Fibroblast of the aortic adventitia (primary cell): ENCODE data around the gene IL2RA. TPM values are rescaled to one million over a fixed set of nuclear protein-coding genes. Genes with fewer than 3 reads are reported as not detected.
"Not testable (repeated sequence)": the region's sequence is repeated elsewhere in the genome, so short reads cannot be mapped to it uniquely, and the experiment has no call there.

Experiments
- DNase-seq: peaks from one replicate; pipeline ENCODE4 v3.0.0-alpha.2; 2010; ENCODE audit warnings: low read depth
- H3K4me3 ChIP-seq: 2 replicates; pipeline ENCODE4 v1.5.1; 2011; ENCODE audit warnings: low read depth, mild to moderate bottlenecking, control low read depth, low read length, moderate library complexity
- total RNA-seq: library from RNA; depleted of rRNA; stranded (reverse); fragments of >200 nt; gene quantifications from 2 replicates; pipeline ENCODE4 v1.2.3, GENCODE V29; 2012; ENCODE audit warnings: low replicate concordance
- TF ChIP-seq, protein P1 (sequence below): IDR thresholded peaks from 2 replicates; pipeline ENCODE4 v1.5.1; 2011; ENCODE audit warnings: mild to moderate bottlenecking, low read length, control low read depth, inconsistent platforms; ENCODE audit not compliant: insufficient read depth

Gene IL2RA
- total RNA-seq, 1 donor: not detected

DNA sequence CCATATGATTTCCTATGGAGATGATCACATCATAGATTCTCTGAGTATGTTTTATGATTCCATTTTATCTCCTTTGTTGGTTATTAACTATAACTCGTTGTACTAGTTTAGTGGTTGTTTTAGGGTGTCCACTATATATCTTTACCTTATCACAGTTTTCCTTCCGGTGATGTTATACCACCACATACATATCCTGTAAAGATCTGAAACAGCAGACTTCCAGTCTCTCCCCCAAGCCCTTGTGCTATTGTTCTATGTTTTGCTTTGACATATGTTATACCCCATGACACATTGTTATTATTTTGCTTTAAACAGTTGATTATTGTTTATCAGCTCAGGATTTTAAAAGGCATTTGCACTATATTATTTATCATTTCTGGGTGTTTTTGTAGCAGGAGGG lies 92.1 kb downstream of the IL2RA start:
- H3K4me3 ChIP-seq: no peak overlapping the region
- no peak for DNase-seq
- TF ChIP-seq, protein P1, sequence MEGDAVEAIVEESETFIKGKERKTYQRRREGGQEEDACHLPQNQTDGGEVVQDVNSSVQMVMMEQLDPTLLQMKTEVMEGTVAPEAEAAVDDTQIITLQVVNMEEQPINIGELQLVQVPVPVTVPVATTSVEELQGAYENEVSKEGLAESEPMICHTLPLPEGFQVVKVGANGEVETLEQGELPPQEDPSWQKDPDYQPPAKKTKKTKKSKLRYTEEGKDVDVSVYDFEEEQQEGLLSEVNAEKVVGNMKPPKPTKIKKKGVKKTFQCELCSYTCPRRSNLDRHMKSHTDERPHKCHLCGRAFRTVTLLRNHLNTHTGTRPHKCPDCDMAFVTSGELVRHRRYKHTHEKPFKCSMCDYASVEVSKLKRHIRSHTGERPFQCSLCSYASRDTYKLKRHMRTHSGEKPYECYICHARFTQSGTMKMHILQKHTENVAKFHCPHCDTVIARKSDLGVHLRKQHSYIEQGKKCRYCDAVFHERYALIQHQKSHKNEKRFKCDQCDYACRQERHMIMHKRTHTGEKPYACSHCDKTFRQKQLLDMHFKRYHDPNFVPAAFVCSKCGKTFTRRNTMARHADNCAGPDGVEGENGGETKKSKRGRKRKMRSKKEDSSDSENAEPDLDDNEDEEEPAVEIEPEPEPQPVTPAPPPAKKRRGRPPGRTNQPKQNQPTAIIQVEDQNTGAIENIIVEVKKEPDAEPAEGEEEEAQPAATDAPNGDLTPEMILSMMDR: no peak

DNA sequence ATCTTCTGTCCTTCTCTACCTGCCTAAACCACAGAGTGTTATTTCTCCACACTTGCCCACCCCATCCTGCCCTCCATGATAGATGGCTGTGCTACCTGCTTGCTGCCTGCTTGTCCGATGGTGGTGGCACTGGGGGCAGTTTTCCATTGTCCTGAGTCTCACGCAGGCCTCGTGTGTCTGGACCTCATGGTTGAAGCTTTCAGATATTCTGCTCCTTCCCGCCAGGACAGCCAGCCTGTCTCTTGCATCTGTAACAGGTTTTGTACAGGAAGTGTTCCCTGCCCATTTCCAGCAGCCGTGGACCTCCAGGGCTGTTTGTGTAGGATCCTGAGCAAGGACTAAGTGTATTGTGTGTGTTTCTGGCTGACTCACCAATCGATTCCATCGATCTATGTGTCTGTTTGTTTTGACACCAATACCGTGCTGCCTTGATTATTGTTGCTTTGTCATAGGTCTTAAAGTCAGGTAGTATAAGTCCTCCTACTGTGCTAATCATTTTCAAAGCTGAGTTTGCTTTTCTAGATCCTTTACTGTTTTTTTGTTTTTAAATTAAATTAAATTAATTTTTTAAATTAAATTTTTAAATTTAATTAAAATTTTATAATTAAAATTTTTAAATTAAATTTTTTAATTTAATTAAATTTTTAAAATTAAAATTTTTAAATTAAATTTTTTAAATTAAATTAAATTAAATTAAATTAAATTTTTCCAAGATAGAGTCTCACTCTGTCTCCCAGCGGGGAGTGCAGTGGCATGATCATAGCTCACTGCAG lies 93.3 kb downstream of the IL2RA start:
- TF ChIP-seq, protein P1: no peak
- H3K4me3 ChIP-seq: no peak overlapping the region
- DNase-seq: no peak

DNA sequence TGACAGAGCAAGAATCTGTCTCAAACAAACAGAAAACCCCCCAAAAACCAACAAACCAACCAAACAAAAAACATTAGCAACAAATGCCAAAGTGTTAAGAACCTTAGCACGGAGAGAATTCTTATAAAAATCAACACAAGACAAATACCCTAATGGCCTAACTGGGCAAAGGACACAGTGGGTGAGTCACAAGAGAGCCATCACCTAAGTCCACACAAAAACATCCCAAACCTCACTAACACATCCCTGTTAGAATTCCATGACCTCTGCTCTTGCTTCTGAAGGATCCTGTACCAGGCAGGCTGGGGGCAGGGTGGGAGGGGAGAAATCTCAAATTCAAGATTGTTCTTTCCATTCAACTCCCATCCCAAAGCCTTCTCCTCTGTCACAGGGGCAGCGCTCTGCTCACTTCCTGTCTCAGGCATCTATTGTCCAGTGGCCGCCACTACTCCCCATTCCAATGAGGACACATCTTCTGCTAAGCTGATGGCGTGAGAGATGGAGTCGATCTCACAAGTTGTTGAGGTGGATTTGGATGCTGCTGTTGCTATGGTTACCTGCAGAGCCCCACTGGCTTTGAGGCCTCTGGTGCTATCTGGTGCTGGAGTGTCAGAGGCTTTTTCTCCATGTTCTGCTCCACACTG lies 94.0 kb downstream of the IL2RA start:
- H3K4me3 ChIP-seq: no peak overlapping the region
- TF ChIP-seq, protein P1: no peak
- no peak for DNase-seq

DNA sequence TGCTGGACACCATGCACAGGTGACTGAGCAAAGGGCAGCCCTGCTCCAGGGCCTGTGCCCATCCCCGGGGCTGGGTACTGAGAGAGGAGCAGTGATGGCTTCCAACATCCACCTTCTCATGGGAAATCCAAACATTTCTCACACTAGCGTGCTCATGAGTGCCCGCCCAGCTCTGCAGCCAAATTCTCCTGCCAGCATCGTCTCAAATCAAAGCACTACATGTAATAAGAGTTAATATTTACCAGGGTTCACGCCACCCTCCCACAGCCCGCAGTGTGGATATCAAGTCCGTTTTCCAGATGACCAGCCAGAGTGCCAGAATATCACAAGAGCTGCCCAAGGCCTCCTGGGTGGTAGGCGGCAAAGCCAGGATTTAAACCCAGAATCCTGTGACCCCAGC lies 96.9 kb downstream of the IL2RA start:
- H3K4me3 ChIP-seq: no peak overlapping the region
- TF ChIP-seq, protein P1: no peak
- no peak for DNase-seq

DNA sequence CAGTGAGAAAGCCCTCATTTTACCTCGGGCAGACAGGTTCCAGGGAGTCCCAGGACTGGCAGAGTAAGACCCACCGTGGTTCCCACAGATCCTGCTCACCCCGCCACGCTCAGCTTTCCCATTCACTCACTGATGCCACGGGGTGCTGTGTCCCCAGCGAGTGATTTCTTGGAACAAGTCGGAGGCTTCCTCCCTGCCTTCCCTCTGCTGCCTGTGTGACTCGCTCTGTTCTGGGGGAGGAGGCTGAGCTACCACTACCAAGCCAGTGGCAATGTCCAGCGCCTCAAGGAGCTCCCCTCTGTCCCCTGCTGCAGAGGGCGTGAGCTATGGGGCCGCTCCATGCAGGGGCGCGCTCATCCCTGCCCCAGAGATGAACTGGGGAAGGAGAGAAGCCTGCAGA lies 97.4 kb downstream of the IL2RA start:
- TF ChIP-seq, protein P1: no peak
- no peak overlapping the region for H3K4me3 ChIP-seq
- no peak for DNase-seq

DNA sequence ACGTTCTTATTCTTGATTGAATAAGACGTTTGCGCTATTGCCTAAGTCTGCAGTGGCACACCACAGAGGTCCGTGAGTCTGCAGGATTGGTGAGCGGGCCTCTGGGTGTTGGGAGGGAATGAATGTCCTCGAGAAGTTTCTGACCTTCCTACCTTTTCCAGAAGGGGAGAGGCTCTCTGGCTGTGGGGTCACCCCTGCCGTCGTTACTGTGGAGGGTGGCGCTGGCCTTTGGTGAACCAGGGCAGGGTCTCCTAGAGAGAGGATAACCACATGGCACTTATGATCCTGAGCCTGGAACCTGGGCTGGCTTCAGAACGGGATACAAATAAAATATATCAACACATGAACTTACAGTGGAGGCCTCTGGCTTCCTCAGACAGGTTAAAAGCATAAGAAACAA lies 98.6 kb downstream of the IL2RA start:
- no peak overlapping the region for H3K4me3 ChIP-seq
- TF ChIP-seq, protein P1: no peak
- DNase-seq: no peak

DNA sequence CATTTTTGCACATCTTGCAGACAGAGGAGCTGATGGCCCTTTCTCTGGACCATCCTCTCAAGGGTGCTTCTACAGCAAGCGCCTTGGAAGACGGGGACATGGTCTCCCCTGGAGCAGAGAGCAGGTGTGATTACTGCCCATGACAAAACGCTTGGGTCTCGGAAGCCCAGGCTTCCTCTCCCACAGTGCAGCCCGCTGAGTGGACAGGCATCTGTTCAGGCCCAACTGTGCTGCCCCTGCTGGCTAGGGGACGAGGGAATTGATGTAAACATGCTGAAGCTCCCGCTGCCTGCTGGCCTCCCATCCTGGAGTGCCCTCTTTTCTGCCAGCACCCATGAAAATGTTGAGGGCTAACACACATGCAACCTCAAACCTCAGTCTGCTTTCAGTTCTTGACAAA lies 99.1 kb downstream of the IL2RA start:
- DNase-seq: no peak
- TF ChIP-seq, protein P1: no peak
- H3K4me3 ChIP-seq: no peak overlapping the region

DNA sequence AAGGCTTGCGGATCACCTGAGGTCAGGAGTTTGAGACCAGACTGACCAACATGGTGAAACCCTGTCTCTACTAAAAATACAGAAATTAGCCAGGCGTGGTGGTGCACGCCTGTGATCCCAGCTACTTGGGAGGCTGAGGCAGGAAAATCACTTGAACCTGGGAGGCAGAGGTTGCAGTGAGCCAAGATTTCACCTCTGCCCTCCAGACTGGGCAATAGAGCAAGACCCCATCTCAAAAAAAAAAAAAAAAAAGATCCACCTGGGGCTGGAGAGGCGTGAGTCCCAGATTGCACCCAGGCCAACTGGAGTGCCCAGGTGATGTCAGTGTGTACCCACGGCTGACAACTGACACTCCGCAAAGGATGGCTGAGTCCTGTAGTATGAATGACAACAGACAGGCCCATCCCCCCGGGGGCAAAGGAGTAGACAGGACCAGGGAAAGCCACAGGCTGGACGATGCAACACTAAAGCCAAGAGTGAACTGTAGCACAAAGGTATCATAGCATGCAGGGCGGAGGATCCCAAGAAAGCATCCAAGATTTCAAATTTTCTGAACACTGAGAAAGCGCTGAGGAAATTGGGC lies 99.7 kb downstream of the IL2RA start:
- DNase-seq, H3K4me3 ChIP-seq: not testable (repeated sequence)
